ENCODE measurements around the gene MLF2. TPM values are rescaled to one million over a fixed set of nuclear protein-coding genes. Genes with fewer than 3 reads are reported as not detected.

The MLF2 gene
- total RNA-seq, 1 experiment from 2014 or later = 309 TPM

DNA sequence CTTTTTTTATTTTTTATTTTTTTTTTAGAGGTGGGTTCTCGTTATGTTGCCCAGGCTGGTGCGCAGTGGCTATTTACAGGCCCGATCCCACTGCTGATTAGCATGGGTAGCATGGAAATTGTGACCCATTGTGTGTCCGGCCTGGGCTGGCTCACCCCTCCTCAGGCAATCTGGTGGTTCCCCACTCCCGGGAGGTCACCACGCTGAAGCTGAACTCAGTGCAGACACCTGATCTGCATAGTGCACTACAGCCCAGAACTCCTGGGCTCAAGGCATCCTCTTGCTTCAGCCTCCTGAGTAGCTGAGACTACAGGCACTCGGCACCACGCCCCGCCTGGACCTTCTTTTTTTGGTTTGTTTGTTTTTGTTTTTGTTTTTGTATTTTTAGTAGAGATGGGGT, 30.9 kb upstream of the MLF2 start:
- H3K4me1 ChIP-seq (ENCODE audit: control insufficient read depth in 1 of 2, insufficient read depth in 2 of 2, low read length in 2 of 2) = peaks cover 5 to 19% of the 10 kb centered on the region in 2 experiments; a peak in 3 of 4 replicates
- H3K4me3 ChIP-seq (replicated peaks in 1 of 2; ENCODE audit: low read depth in 1 of 2, low read length in 2 of 2) = no peak overlapping the region
- ATAC-seq (no peak), DNase-seq (ENCODE audit: low read depth, low spot score) (no peak)
- H3K9me2 ChIP-seq (ENCODE audit: insufficient read depth) = no peaks in the 10 kb centered on the region
- H3K27me3 ChIP-seq (ENCODE audit: insufficient read depth, low read length) = no peaks in the 10 kb centered on the region
- H3K4me2 ChIP-seq (ENCODE audit: low read length) = no peak overlapping the region
- no peaks in the 10 kb centered on the region for H3K9me3 ChIP-seq (ENCODE audit: control insufficient read depth in 1 of 2, insufficient read depth in 1 of 2, low read depth in 1 of 2, low read length in 2 of 2)
- H3K9ac ChIP-seq (ENCODE audit: low read length) = no peak overlapping the region
- H3K79me2 ChIP-seq (ENCODE audit: insufficient read depth, low read length) = no peaks in the 10 kb centered on the region
- H3K27ac ChIP-seq (ENCODE audit: low read depth, low read length) = no peak overlapping the region
- intact Hi-C loops (cut with micrococcal nuclease) = no loop called here
- ChIA-PET RAD21 (ENCODE audit: low non-redundant PET in 1 of 2, low total read pairs in 2 of 2, uncharacterized antibody in 2 of 2, unreplicated experiment in 2 of 2) (no interaction called here), CTCF (interaction anchor here (0.9 to 1.8 kb wide), 3 partner anchors 13 to 30 kb away, joined by 3 to 6 read pairs (median 5); partner anchors contain the start of genes MLF2 and PTMS), POLR2A (interaction anchor here (0.7 kb wide), 1 partner anchor 37 kb away, joined by 3 read pairs; no protein-coding TSS in a partner anchor)
- no TSS peak for BruUV-seq (replicated peaks)
- H3K36me3 ChIP-seq (ENCODE audit: control insufficient read depth in 1 of 2, insufficient read depth in 2 of 2, low read length in 2 of 2) = no peaks in the 10 kb centered on the region
- H4K20me1 ChIP-seq (ENCODE audit: insufficient read depth) = no peaks in the 10 kb centered on the region
- TF ChIP-seq, protein P1, sequence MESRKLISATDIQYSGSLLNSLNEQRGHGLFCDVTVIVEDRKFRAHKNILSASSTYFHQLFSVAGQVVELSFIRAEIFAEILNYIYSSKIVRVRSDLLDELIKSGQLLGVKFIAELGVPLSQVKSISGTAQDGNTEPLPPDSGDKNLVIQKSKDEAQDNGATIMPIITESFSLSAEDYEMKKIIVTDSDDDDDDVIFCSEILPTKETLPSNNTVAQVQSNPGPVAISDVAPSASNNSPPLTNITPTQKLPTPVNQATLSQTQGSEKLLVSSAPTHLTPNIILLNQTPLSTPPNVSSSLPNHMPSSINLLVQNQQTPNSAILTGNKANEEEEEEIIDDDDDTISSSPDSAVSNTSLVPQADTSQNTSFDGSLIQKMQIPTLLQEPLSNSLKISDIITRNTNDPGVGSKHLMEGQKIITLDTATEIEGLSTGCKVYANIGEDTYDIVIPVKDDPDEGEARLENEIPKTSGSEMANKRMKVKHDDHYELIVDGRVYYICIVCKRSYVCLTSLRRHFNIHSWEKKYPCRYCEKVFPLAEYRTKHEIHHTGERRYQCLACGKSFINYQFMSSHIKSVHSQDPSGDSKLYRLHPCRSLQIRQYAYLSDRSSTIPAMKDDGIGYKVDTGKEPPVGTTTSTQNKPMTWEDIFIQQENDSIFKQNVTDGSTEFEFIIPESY (IDR thresholded peaks at IDR 0.05; ENCODE audit: extremely low read depth, insufficient replicate concordance, low read length) = no peak
- TF ChIP-seq ZNF274 (IDR thresholded peaks at IDR 0.05; ENCODE audit: low read depth, low read length) (no peak), RAD21 (IDR thresholded peaks at IDR 0.05; ENCODE audit: low read depth) (no peak), TCF7L2 (IDR thresholded peaks at IDR 0.05; ENCODE audit: borderline replicate concordance, extremely low read depth, insufficient read depth, insufficient read length) (no peak), POLR2A (IDR thresholded peaks at IDR 0.05; ENCODE audit: borderline replicate concordance, extremely low read depth, insufficient read depth, insufficient read length) (no peak), CEBPB (IDR thresholded peaks at IDR 0.05; ENCODE audit: low read depth) (no peak), EZH2 (IDR thresholded peaks at IDR 0.05) (no peak), POLR2AphosphoS5 (IDR thresholded peaks at IDR 0.05; ENCODE audit: low read depth, low read length) (no peak), SIN3A (IDR thresholded peaks at IDR 0.05; ENCODE audit: low read depth) (no peak), SP1 (IDR thresholded peaks at IDR 0.05; ENCODE audit: low read depth) (no peak)
- TF ChIP-seq, protein P2, sequence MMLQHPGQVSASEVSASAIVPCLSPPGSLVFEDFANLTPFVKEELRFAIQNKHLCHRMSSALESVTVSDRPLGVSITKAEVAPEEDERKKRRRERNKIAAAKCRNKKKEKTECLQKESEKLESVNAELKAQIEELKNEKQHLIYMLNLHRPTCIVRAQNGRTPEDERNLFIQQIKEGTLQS (IDR thresholded peaks at IDR 0.05) = no peak
- TF ChIP-seq, protein P3, sequence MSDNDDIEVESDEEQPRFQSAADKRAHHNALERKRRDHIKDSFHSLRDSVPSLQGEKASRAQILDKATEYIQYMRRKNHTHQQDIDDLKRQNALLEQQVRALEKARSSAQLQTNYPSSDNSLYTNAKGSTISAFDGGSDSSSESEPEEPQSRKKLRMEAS (IDR thresholded peaks at IDR 0.05) = no peak
- no peak overlapping the region for H2AFZ ChIP-seq (ENCODE audit: low read depth, low read length, poor library complexity, severe bottlenecking)

All from HCT116 (cell line).